SK-N-MC (cell line): ENCODE results near the gene ACSBG1.

Experiments used
- EZH2 ChIP-seq: fragments of 200-600 bp; sonication (generic); IDR thresholded peaks from one replicate; pipeline ENCODE4 v1.6.1; 2017; ENCODE audit warnings: antibody characterized with exemption
- POLR2AphosphoS5 ChIP-seq: IDR thresholded peaks from 2 replicates; pipeline ENCODE4 v1.6.1; 2012; ENCODE audit warnings: mild to moderate bottlenecking, low read depth, low read length, borderline replicate concordance

DNA sequence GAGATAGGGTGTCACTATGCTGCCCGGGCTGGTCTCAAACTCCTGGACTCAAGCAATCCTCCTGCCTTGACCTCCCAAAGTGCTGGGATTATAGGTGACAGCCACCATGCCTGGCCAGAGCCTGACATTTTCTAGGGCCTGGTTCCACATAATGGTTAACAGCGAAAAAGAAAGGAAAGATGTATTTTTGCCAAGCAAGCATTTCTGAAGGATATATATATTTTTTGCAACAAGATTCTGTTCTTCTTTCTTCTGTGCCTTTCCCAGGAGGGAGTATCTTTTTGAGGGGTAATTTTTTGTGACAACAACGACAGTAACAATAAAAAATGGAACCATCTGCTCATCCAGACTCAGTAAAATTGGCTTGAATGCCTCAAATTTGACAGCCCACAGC lies 21.7 kb upstream of the ACSBG1 start:
- no peak for TF ChIP-seq POLR2AphosphoS5
- no peak for TF ChIP-seq EZH2
